AG09319 (cell line): ENCODE results near the gene RACK1.
"Not testable (repeated sequence)": the region's sequence is repeated elsewhere in the genome, so short reads cannot be mapped to it uniquely, and the experiment has no call there.

ENCODE experiments used
- DNase-seq: peaks from one replicate; pipeline ENCODE4 v3.0.0-alpha.2; 2010; ENCODE audit warnings: low read depth; ENCODE audit errors: extremely low read depth
- TF ChIP-seq, protein P1 (sequence below): IDR thresholded peaks from 2 replicates; pipeline ENCODE4 v1.5.1; 2011; ENCODE audit warnings: low read depth, mild to moderate bottlenecking, inconsistent platforms, low read length, moderate library complexity

Gene RACK1

DNA sequence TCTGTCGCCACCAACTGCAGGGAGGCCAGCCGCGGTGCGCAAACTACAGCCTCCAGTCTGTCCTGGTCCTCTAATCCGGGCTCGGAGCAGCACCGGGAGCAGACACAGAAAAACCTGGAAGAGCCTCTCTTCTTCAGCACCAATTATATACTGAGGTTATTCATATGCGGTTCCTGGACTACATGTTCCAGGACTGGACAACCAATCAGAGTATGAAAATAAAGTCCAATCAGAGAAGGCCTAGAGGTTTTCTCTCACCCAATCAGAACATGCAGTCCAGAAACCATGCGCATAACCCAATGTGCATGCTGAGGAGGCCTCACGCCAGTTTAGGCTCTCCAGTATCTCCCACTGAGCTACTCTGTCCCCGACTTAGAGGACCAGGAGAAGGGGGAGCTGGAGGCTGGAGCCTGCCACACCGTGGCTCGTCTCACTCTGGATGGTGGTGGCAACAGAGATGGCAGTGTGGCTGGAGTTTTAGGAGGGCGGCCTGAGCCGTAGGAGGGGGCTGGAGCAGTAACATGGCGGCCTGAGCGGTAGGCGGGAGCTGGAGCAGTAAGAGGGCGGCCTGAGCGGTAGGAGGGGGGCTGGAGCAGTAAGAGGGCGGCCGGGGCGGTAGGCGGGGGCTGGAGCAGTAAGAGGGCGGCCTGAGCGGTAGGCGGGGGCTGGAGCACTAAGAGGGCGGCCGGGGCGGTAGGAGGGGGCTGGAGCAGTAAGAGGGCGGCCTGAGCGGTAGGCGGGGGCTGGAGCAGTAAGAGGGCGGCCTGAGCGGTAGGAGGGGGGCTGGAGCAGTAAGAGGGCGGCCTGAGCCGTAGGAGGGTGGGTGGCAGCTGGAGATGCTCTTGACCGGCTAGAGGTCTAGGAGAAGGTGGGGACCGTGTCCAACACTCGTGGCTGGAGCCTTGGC, 37.6 kb upstream of the RACK1 start:
- DNase-seq = no peak
- TF ChIP-seq, protein P1, sequence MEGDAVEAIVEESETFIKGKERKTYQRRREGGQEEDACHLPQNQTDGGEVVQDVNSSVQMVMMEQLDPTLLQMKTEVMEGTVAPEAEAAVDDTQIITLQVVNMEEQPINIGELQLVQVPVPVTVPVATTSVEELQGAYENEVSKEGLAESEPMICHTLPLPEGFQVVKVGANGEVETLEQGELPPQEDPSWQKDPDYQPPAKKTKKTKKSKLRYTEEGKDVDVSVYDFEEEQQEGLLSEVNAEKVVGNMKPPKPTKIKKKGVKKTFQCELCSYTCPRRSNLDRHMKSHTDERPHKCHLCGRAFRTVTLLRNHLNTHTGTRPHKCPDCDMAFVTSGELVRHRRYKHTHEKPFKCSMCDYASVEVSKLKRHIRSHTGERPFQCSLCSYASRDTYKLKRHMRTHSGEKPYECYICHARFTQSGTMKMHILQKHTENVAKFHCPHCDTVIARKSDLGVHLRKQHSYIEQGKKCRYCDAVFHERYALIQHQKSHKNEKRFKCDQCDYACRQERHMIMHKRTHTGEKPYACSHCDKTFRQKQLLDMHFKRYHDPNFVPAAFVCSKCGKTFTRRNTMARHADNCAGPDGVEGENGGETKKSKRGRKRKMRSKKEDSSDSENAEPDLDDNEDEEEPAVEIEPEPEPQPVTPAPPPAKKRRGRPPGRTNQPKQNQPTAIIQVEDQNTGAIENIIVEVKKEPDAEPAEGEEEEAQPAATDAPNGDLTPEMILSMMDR = no peak

DNA sequence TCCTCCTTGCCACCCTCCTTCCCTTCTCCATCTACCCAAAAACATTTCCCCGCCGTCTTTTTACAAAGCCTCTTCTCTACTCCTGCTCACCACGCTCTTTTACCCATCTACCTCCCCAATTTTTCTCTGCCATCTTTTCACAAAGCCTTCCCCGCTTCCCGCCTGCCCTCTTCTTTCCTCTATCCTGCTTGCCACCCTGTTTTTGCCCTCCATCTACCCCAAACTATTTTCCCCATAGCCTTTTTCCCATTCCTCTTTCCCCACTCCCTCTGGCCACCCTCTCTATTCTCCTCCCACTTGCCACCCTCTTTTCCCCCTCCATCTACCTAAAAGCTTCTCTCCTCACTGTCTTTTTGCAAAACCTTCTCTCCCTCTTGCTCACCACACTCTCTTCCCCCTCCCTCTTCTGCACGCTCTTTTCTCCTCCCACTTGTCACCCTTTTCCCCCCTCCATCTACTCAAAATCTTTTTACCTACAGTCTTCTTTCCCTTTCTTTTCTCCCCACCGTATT, 36.6 kb upstream of the RACK1 start:
- TF ChIP-seq, protein P1 = no peak
- DNase-seq = no peak

GRCh38 chr5:181273433-181273744, 29.7 kb upstream of the RACK1 start:
- DNase-seq = not testable (repeated sequence)

DNA sequence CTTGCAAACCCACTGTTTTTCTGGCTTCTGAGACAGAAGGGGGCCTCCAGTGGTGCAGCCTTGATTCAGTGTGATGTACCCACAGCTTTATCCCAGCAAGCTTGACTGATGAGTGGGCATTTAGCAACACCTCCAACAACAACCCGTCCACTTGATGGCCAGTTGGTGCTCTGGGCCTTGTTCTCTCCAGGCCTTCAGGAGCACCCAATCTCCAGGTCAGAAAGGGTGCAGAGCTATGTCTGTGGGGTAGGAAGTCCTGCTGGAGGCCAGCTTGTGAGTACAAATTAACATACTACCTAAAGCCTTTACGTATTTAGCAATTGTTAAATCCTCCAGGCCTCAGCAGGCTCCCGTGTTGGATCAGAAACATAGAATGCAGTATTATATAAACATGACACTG, 27.4 kb upstream of the RACK1 start:
- no peak for DNase-seq
- TF ChIP-seq, protein P1 = no peak

- DNase-seq = not testable (repeated sequence)
Observed at GRCh38 chr5:181267907-181268306, 24.2 kb upstream of the RACK1 start.

DNA sequence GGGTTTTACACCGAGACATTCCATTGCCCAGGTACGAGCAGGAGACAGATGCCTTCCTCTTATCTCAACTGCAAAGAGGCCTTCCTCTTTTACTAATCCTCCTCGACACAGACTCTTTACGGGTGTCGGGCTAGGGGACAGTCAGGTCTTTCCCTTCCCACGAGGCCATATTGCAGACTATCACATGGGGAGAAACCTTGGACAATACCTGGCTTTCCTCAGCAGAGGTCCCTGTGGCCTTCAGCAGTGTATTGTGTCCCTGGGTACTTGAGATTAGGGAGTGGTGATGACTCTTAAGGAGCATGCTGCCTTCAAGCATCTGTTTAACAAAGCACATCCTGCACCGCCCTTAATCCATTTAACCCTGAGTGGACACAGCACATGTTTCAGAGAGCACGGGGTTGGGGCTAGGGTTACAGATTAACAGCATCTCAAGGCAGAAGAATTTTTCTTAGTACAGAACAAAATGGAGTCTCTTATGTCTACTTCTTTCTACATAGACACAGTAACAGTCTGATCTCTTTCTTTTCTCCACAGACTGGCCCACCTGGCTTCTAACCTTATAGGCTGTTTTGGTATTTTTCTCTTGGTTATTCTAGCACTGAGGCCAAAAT, 23.7 kb upstream of the RACK1 start:
- not testable (repeated sequence) for DNase-seq

DNA sequence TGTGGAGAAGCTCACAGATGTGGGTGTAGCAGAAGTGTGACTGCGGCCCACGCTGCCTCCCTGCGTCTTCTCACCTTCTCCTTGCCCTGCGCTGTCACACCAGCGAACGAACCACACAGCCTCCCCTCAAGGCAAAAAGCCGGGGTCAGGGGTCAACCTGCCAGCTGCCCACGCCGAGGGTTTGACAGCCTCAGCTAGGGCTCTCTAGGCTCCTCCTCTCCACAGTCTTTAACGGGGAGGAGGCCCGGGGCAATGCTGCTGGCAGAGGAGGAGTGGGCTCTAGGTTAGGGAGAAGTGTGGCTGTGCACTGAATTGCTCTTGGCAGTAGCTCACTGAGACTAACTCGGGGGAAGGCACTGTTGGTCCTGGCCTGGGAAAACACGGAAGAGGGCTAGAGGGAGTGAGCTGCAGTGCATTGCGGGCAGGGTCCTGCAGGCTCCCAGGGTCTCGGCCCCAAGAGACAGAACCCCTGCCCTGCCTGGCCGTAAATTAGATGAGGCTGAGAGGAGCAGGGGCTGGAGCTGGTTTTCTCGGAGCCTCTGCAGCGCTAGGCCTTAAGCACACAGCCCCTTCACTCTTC, 21.5 kb upstream of the RACK1 start:
- TF ChIP-seq, protein P1 = no peak
- DNase-seq = no peak

DNA sequence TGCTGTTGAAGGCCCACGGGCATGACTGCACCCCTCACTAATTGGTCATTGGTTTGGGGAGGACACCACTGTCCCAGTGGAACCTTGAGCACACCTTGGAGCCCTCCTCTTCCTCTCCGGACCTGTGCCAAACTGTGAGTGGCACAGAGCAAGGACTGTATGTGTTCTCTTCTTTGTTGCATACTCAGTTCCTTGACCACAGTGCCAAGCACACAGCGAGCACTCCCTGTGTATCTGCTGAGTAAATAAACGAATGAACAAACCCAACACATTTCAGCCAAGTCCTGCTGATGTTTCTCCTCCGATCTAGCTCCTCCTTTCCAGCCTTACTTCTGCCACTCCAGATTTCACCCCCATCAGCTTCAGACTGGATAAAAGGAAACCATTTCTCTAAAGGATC, 19.9 kb upstream of the RACK1 start:
- DNase-seq = no peak
- TF ChIP-seq, protein P1 = no peak
